ENCODE results near the gene RXFP4. TPM values are rescaled to one million over a fixed set of nuclear protein-coding genes. Genes with fewer than 3 reads are reported as not detected.

Gene RXFP4
- total RNA-seq, 4 donors from 2014 or later, result not detected

DNA sequence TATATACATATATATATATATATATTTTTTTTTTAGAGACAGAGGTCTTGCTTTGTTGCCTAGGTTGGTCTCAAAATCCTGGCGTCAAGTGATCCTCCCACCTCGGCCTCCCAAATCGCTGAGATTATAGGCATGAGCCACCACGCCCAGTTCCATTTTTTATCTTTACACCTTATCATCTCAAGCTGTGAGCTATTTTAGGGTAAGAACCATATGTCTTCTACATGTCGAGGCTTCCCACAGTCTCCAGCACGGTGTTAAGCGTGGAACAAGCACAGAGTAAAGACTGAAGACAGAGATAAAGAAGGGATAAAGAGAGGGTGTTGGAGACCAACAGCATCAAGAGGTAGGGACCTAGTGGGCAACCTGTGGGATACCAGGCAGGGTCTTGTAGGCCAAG, 22.8 kb downstream of the RXFP4 start:
- no peaks in the 10 kb centered on the region for H3K9me3 ChIP-seq
- no peaks in the 10 kb centered on the region for H3K36me3 ChIP-seq
- no peaks in the 10 kb centered on the region for H3K27me3 ChIP-seq
- no peak for DNase-seq
- intact Hi-C loops (cut with DNase I; ENCODE audit: low total_unique reads), result no loop called here
- TF ChIP-seq POLR2A (IDR thresholded peaks at IDR 0.05), result no peak
- TF ChIP-seq, protein P1, sequence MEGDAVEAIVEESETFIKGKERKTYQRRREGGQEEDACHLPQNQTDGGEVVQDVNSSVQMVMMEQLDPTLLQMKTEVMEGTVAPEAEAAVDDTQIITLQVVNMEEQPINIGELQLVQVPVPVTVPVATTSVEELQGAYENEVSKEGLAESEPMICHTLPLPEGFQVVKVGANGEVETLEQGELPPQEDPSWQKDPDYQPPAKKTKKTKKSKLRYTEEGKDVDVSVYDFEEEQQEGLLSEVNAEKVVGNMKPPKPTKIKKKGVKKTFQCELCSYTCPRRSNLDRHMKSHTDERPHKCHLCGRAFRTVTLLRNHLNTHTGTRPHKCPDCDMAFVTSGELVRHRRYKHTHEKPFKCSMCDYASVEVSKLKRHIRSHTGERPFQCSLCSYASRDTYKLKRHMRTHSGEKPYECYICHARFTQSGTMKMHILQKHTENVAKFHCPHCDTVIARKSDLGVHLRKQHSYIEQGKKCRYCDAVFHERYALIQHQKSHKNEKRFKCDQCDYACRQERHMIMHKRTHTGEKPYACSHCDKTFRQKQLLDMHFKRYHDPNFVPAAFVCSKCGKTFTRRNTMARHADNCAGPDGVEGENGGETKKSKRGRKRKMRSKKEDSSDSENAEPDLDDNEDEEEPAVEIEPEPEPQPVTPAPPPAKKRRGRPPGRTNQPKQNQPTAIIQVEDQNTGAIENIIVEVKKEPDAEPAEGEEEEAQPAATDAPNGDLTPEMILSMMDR (IDR thresholded peaks at IDR 0.05), result no peak
- no peak overlapping the region for H3K4me3 ChIP-seq
- peaks cover 11 to 38% of the 10 kb centered on the region in 2 donors for H3K4me1 ChIP-seq
- H3K27ac ChIP-seq, result no peak overlapping the region

DNA sequence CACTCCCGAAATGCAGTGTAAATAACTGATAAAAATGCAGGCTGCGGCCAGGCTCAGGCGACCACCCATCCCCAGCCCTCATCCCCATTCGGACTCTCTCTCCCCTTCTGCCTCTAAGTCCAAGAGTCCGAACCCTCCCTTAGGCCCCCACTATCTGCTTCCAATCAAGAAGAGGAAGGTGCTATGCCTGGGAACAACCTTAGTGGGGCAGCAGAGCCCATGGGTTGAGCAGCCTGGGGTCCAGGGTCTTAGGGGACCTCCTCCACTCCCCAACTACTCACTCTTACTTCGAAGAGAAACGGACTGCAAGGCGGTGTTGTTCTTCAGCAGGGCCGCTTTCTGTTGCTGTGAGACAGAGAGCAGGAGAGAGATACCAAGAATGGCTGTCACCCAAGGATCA, 24.7 kb downstream of the RXFP4 start:
- peaks cover 11 to 49% of the 10 kb centered on the region in 2 donors for H3K4me1 ChIP-seq
- H3K27ac ChIP-seq, result peak overlapping the region; percentile 79 to 88

GRCh38 chr1:155966750-155967149, 25.3 kb downstream of the RXFP4 start:
- no peaks in the 10 kb centered on the region for H3K36me3 ChIP-seq
- H3K9me3 ChIP-seq, result no peaks in the 10 kb centered on the region
- intact Hi-C loops (cut with DNase I; ENCODE audit: low total_unique reads), result no loop called here
- H3K4me3 ChIP-seq, result no peak overlapping the region
- peak overlapping the region; percentile 79 to 88 for H3K27ac ChIP-seq
- peaks cover 6 to 49% of the 10 kb centered on the region in 2 donors for H3K4me1 ChIP-seq
- TF ChIP-seq, protein P1 (IDR thresholded peaks at IDR 0.05), result no peak
- no peak for TF ChIP-seq POLR2A (IDR thresholded peaks at IDR 0.05)
- H3K27me3 ChIP-seq, result no peaks in the 10 kb centered on the region
- DNase-seq, result no peak

More for the DNA sequence above, 24.7 kb downstream of the RXFP4 start:
- Histone ChIP-seq H3K4me3 (no peak overlapping the region), H3K36me3 (no peaks in the 10 kb centered on the region), H3K9me3 (no peaks in the 10 kb centered on the region), H3K27me3 (no peaks in the 10 kb centered on the region)
- TF ChIP-seq POLR2A (IDR thresholded peaks at IDR 0.05), result no peak
- TF ChIP-seq, protein P1 (IDR thresholded peaks at IDR 0.05), result no peak
- DNase-seq, result no peak
- intact Hi-C loops (cut with DNase I; ENCODE audit: low total_unique reads), result no loop called here

DNA sequence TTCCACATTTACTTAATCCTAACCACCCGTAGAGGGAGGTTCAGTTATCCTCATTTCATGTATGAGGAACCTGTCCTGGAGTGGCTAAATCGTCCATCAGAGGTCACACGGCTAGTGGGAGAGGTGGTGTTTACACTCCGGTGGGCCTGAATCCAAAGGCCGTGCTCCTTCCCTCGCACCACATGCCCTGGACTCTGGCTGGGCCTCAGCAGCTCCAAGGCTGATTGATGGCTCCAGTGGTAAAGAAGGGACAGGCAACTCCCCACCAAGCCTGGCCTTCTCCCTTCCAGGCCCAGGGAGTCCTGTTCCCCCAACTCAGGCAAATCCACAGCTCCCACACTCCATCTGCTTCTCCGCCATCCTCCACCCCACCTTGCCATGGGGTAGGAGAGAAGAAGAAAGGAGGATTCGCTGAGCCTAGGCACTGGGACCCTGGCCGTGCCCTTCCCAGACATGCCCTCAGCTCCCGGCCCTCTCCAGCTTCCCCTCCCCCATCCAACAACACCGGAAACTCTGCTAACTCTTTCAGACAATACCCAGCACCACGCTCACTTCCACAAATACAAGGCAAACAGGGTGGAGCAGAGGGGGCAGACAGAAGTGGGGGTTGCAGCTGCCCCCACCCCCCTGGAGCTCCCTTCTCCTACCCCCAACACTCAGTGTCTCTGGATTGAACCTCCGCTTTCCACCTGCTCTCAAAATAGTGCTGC, 26.1 kb downstream of the RXFP4 start:
- H3K27ac ChIP-seq, result peak overlapping the region; percentile 79 to 88
- TF ChIP-seq POLR2A (IDR thresholded peaks at IDR 0.05), result no peak
- TF ChIP-seq, protein P1 (IDR thresholded peaks at IDR 0.05), result no peak
- H3K4me1 ChIP-seq, result peaks cover 6 to 42% of the 10 kb centered on the region in 2 donors
- H3K9me3 ChIP-seq, result no peaks in the 10 kb centered on the region
- H3K36me3 ChIP-seq, result no peaks in the 10 kb centered on the region
- no peaks in the 10 kb centered on the region for H3K27me3 ChIP-seq
- intact Hi-C loops (cut with DNase I; ENCODE audit: low total_unique reads), result no loop called here
- peak in 1 of 2 donors; percentile 65 for DNase-seq
- H3K4me3 ChIP-seq, result no peak overlapping the region

- no peaks in the 10 kb centered on the region for H3K9me3 ChIP-seq
- H3K4me3 ChIP-seq, result no peak overlapping the region
- no peak for DNase-seq
- H3K27me3 ChIP-seq, result no peaks in the 10 kb centered on the region
- H3K27ac ChIP-seq, result peak overlapping the region; percentile 79 to 88
- peaks cover 10 to 36% of the 10 kb centered on the region in 2 donors for H3K4me1 ChIP-seq
- no peaks in the 10 kb centered on the region for H3K36me3 ChIP-seq
- no peak for TF ChIP-seq POLR2A (IDR thresholded peaks at IDR 0.05)
- TF ChIP-seq, protein P1 (IDR thresholded peaks at IDR 0.05), result no peak
- intact Hi-C loops (cut with DNase I; ENCODE audit: low total_unique reads), result no loop called here
Measured at GRCh38 chr1:155968051-155968400, 26.6 kb downstream of the RXFP4 start.
